Stimulated activated naive B cell treated with anti-CD40 and anti-IgM and Interleukin-4, amounts not matched to agents 10 μg/mL and 1 μg/mL and 100 μg/mL, for 72 hours (primary cell): Measurements from ENCODE around the gene SRSF8.
A peak's percentile ranks its signal among the peaks of the same experiment; 100 is the strongest.

Experiments used
- ATAC-seq, 2 donors: fragments of 150-1000 bp; cut with Tn5 transposase; replicated peaks; 2 replicates each; pipeline ENCODE4 v1.10.0; 2021; ENCODE audit warnings: moderate library complexity in 1 of 2
- DNase-seq: peaks from one replicate; pipeline ENCODE4 v3.0.0; 2021
- H3K27ac Mint-ChIP-seq: one replicate; pipeline ENCODE4 v1.8.0; 2022; ENCODE audit warnings: mild to moderate bottlenecking, mixed read lengths
- H3K27me3 Mint-ChIP-seq, 2 donors: one replicate each; pipeline ENCODE4 v1.8.0; 2022; ENCODE audit warnings: mixed read lengths in 2 of 2
- H3K36me3 Mint-ChIP-seq, 2 donors: one replicate each; pipeline ENCODE4 v1.8.0; 2022; ENCODE audit warnings: mixed read lengths in 2 of 2, mild to moderate bottlenecking in 1 of 2
- H3K4me1 Mint-ChIP-seq, 2 donors: one replicate each; pipeline ENCODE4 v1.8.0; 2022; ENCODE audit warnings: mixed read lengths in 2 of 2, mild to moderate bottlenecking in 1 of 2
- H3K4me3 Mint-ChIP-seq, 2 donors: one replicate each; pipeline ENCODE4 v1.8.0; 2022; ENCODE audit warnings: mild to moderate bottlenecking in 2 of 2, mixed read lengths in 2 of 2, moderate library complexity in 1 of 2
- H3K9me3 Mint-ChIP-seq, 2 donors: one replicate each; pipeline ENCODE4 v1.8.0; 2022; ENCODE audit warnings: mixed read lengths in 2 of 2, mild to moderate bottlenecking in 1 of 2

SRSF8 gene

GRCh38 chr11:95055283-95055897 lies 11.3 kb upstream of the SRSF8 start:
- peaks cover 7 to 11% of the 10 kb centered on the region in 2 donors for H3K4me1 Mint-ChIP-seq
- no peaks in the 10 kb centered on the region for H3K27me3 Mint-ChIP-seq
- ATAC-seq, result peak; percentile 91 to 98
- no peaks in the 10 kb centered on the region for H3K9me3 Mint-ChIP-seq
- DNase-seq, result no peak
- no peak overlapping the region for H3K27ac Mint-ChIP-seq
- no peak overlapping the region for H3K4me3 Mint-ChIP-seq
- no peaks in the 10 kb centered on the region for H3K36me3 Mint-ChIP-seq

- H3K27ac Mint-ChIP-seq, result no peak overlapping the region
- H3K27me3 Mint-ChIP-seq, result no peaks in the 10 kb centered on the region
- H3K4me1 Mint-ChIP-seq, result peaks cover 7 to 11% of the 10 kb centered on the region in 2 donors
- no peak for DNase-seq
- ATAC-seq, result no peak
- no peak overlapping the region for H3K4me3 Mint-ChIP-seq
- no peaks in the 10 kb centered on the region for H3K36me3 Mint-ChIP-seq
- H3K9me3 Mint-ChIP-seq, result no peaks in the 10 kb centered on the region
These were observed 8.8 kb upstream of the SRSF8 start for GRCh38 chr11:95057959-95058358.

- Mint-ChIP-seq H3K9me3 (no peaks in the 10 kb centered on the region), H3K4me1 (peaks cover 7 to 11% of the 10 kb centered on the region in 2 donors), H3K27ac (no peak overlapping the region), H3K36me3 (no peaks in the 10 kb centered on the region), H3K27me3 (no peaks in the 10 kb centered on the region), H3K4me3 (no peak overlapping the region)
- ATAC-seq, result no peak
- no peak for DNase-seq
These were observed 8.1 kb upstream of the SRSF8 start for GRCh38 chr11:95058621-95059020.

- peaks cover 7 to 11% of the 10 kb centered on the region in 2 donors for H3K4me1 Mint-ChIP-seq
- no peak overlapping the region for H3K4me3 Mint-ChIP-seq
- no peaks in the 10 kb centered on the region for H3K27me3 Mint-ChIP-seq
- no peaks in the 10 kb centered on the region for H3K9me3 Mint-ChIP-seq
- no peak for ATAC-seq
- H3K27ac Mint-ChIP-seq, result no peak overlapping the region
- DNase-seq, result no peak
- no peaks in the 10 kb centered on the region for H3K36me3 Mint-ChIP-seq
These were observed 7.7 kb upstream of the SRSF8 start for GRCh38 chr11:95059046-95059445.

DNA sequence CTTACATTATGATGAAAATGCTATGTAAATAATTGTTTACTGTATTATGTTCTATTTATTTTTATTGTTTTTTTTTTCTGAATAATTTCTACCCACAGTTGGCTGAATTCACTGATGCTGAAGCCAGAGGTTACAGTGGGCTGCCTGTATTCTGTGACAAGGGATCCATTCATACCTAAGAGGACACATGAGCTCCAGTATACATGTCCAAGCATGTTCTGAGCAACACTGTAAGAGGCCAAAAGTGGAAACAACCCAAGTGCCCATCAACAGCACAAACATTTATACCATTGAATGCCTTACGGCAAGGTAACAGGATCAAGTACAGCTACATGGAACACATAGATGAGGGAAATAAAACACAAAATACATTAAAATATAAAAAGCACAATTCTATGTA lies 1.4 kb upstream of the SRSF8 start:
- H3K27me3 Mint-ChIP-seq, result no peaks in the 10 kb centered on the region
- H3K36me3 Mint-ChIP-seq, result peaks cover 3 to 8% of the 10 kb centered on the region in 2 donors
- DNase-seq (no peak), ATAC-seq (no peak)
- no peak overlapping the region for H3K27ac Mint-ChIP-seq
- H3K4me1 Mint-ChIP-seq, result peaks cover 7 to 23% of the 10 kb centered on the region in 2 donors
- no peaks in the 10 kb centered on the region for H3K9me3 Mint-ChIP-seq
- no peak overlapping the region for H3K4me3 Mint-ChIP-seq

DNA sequence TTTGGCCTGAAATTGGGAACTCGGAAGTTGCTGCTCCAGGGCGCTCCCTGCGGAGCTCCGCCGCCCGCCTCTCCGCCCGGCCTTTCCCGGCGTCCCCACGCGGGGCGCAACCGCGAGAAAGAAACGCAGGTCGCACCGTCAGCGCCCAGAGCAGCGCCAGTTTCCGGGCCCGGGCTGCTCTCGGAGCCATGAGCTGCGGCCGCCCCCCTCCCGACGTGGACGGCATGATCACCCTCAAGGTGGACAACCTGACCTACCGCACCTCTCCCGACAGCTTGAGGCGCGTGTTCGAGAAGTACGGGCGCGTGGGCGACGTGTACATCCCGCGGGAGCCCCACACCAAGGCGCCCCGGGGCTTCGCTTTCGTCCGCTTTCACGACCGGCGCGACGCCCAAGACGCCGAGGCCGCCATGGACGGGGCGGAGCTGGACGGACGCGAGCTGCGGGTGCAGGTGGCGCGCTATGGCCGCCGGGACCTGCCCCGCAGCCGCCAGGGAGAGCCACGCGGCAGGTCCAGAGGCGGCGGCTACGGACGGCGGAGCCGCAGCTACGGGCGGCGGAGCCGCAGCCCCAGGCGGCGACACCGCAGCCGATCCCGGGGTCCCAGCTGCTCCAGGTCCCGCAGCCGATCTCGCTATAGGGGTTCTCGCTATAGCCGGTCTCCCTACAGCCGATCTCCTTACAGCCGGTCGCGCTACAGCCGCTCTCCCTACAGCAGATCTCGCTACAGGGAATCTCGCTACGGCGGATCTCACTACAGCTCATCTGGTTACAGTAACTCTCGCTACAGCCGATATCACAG lies 521 bp downstream of the SRSF8 start:
- H3K4me3 Mint-ChIP-seq, result peak overlapping the region; percentile 97 to 99
- peak; percentile 70 for DNase-seq
- peaks cover 12 to 29% of the 10 kb centered on the region in 2 donors for H3K4me1 Mint-ChIP-seq
- H3K27me3 Mint-ChIP-seq, result no peaks in the 10 kb centered on the region
- H3K9me3 Mint-ChIP-seq, result no peaks in the 10 kb centered on the region
- peaks cover 8 to 14% of the 10 kb centered on the region in 2 donors for H3K36me3 Mint-ChIP-seq
- H3K27ac Mint-ChIP-seq, result peak overlapping the region; percentile 97
- ATAC-seq, result peak; percentile 73 to 76

DNA sequence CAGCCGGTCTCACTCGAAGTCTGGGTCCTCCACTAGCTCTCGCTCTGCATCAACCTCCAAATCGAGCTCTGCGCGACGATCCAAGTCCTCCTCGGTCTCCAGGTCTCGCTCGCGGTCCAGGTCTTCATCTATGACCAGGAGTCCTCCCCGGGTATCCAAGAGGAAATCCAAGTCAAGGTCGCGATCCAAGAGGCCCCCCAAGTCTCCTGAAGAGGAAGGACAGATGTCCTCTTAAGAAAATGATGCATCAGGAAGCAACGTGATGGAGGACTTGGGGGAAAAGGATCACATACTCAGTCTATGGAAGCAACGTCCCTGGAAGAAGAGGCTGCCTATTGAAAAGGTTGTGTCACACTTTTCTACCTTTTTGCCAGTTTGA lies 1.1 kb downstream of the SRSF8 start:
- H3K36me3 Mint-ChIP-seq, result peaks cover 8 to 18% of the 10 kb centered on the region in 2 donors
- peaks cover 14 to 33% of the 10 kb centered on the region in 2 donors for H3K4me1 Mint-ChIP-seq
- H3K4me3 Mint-ChIP-seq, result peak overlapping the region; percentile 97 to 99
- peak overlapping the region; percentile 96 for H3K27ac Mint-ChIP-seq
- ATAC-seq (no peak), DNase-seq (no peak)
- no peaks in the 10 kb centered on the region for H3K9me3 Mint-ChIP-seq
- no peaks in the 10 kb centered on the region for H3K27me3 Mint-ChIP-seq

GRCh38 chr11:95068549-95068948 lies 1.8 kb downstream of the SRSF8 start:
- ATAC-seq (peak; percentile 75 to 78), DNase-seq (peak; percentile 66)
- H3K4me1 Mint-ChIP-seq, result peaks cover 17 to 36% of the 10 kb centered on the region in 2 donors

GRCh38 chr11:95070471-95070870 lies 3.8 kb downstream of the SRSF8 start:
- peaks cover 17 to 36% of the 10 kb centered on the region in 2 donors for H3K4me1 Mint-ChIP-seq
- no peak for ATAC-seq
- DNase-seq, result no peak
- H3K4me3 Mint-ChIP-seq, result peak overlapping the region in 1 of 2 donors; percentile 20
- H3K36me3 Mint-ChIP-seq, result peaks cover 10 to 21% of the 10 kb centered on the region in 2 donors
- H3K27ac Mint-ChIP-seq, result peak overlapping the region; percentile 26
- no peaks in the 10 kb centered on the region for H3K27me3 Mint-ChIP-seq
- H3K9me3 Mint-ChIP-seq, result no peaks in the 10 kb centered on the region

More at GRCh38 chr11:95068549-95068948, 1.8 kb downstream of the SRSF8 start:
- peaks cover 10 to 21% of the 10 kb centered on the region in 2 donors for H3K36me3 Mint-ChIP-seq
- H3K4me3 Mint-ChIP-seq, result peak overlapping the region; percentile 97 to 99
- H3K27me3 Mint-ChIP-seq, result no peaks in the 10 kb centered on the region
- peak overlapping the region; percentile 96 for H3K27ac Mint-ChIP-seq
- H3K9me3 Mint-ChIP-seq, result no peaks in the 10 kb centered on the region

DNA sequence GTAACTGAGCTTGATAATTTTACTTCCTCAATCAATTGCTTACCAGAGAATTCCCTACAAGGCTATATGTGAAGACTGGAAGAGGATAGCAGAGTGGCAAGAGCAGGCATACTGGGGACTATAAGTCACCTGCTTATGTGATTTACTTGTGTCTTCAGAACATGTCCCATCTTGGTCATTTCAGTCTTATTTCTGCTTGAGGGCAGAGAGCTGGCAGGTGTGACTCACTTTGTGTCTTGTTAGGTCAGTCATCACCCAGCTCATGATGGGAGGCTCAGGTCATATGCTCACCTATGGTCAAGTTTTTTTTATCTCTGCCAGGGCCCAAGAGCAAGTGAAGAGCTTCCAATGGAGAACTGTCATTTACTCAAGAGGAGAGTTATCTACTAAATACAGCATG lies 6.2 kb downstream of the SRSF8 start:
- Mint-ChIP-seq H3K9me3 (no peaks in the 10 kb centered on the region), H3K27ac (peak overlapping the region; percentile 7), H3K27me3 (no peaks in the 10 kb centered on the region), H3K4me3 (no peak overlapping the region), H3K4me1 (peaks cover 16 to 39% of the 10 kb centered on the region in 2 donors), H3K36me3 (peaks cover 10 to 21% of the 10 kb centered on the region in 2 donors)
- DNase-seq, result no peak
- no peak for ATAC-seq

DNA sequence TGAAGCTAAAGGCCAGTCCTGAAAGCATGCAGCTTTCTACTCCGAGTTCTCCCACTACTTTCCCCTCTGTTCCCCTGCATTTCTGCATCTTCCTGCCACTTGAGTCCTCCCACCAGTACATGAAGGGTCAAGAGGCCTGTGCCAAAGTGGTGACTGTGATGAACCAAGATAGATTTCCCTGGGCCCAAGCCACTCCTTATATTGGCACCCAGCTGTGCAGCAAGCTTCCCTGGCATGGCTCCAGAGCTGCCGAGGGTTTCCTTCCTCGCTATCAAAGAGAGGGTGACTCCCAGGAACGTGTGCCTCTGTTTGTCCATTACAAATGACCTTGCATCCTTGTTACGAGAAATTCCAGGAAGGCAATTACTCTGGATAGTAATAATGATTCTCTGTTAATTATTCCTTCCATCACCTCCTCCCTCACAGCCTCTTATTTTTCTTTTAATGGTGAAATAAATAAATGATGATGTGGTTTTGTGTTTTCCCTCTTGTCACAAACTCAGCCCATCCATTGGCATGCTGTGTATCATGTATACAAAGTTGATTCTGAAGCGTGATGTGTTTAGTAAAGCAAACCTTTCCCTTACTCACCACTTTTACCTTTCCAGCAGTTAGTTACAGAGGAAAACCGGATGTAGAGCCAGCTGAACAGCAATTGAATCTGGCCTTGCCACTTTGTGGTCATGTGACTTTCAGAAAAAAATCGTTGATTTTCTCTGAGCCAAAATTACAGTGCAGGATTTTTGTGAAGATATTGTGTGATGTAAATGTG lies 8.3 kb downstream of the SRSF8 start:
- Mint-ChIP-seq H3K27me3 (no peaks in the 10 kb centered on the region), H3K4me3 (no peak overlapping the region), H3K27ac (no peak overlapping the region), H3K9me3 (no peaks in the 10 kb centered on the region), H3K4me1 (peaks cover 14 to 29% of the 10 kb centered on the region in 2 donors), H3K36me3 (peaks cover 8 to 14% of the 10 kb centered on the region in 2 donors)
- ATAC-seq, result no peak
- no peak for DNase-seq

DNA sequence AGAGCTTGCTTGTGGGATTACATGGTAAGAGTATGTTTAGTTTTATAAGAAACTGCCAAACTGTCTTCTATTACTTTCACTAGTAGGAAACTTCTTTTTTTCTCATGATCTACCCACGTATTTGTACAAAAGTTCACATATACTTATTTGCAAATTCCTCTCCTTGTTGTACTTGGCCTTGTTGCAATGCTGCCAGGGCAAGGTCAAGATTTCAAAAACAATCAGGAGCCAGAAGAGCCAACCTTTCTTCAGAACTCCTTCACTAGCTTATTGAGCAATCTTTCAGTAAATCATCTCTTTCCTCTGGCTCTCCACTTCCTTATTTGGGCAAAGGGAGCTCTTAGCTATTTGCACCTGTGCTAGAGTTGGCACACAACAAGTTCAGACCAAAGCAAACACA lies 9.7 kb downstream of the SRSF8 start:
- H3K27me3 Mint-ChIP-seq, result no peaks in the 10 kb centered on the region
- peak; percentile 46 to 58 for ATAC-seq
- H3K4me3 Mint-ChIP-seq, result no peak overlapping the region
- no peak for DNase-seq
- H3K4me1 Mint-ChIP-seq, result peaks cover 8 to 18% of the 10 kb centered on the region in 2 donors
- H3K27ac Mint-ChIP-seq, result no peak overlapping the region
- no peaks in the 10 kb centered on the region for H3K9me3 Mint-ChIP-seq
- peaks cover 2 to 7% of the 10 kb centered on the region in 2 donors for H3K36me3 Mint-ChIP-seq

GRCh38 chr11:95076981-95077380 lies 10.3 kb downstream of the SRSF8 start:
- Mint-ChIP-seq H3K4me1 (peaks cover 8 to 18% of the 10 kb centered on the region in 2 donors), H3K27ac (no peak overlapping the region), H3K36me3 (peaks cover 2 to 7% of the 10 kb centered on the region in 2 donors), H3K9me3 (no peaks in the 10 kb centered on the region), H3K4me3 (no peak overlapping the region), H3K27me3 (no peaks in the 10 kb centered on the region)
- ATAC-seq (no peak), DNase-seq (no peak)

DNA sequence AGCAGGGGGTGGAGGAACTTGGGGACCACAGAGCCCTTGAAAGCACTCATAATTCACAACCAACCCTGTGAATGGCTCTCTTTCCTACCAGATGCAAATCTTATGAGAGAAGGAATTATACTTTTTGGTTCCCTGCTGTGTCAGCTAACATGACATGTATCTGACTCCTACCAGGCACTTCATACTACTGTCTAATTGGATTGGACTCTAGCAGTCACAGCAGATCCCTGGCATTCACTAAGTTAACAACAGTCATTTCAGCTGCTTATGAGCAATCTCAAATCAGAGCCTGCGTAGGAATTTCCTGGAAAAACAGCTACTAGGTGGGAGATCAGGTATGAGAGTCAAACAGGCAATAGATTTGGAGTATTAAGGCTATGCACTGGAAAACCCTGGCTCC lies 11.8 kb downstream of the SRSF8 start:
- ATAC-seq, result no peak
- H3K27ac Mint-ChIP-seq, result no peak overlapping the region
- no peak for DNase-seq

More for the DNA sequence above, 11.8 kb downstream of the SRSF8 start:
- H3K9me3 Mint-ChIP-seq, result no peaks in the 10 kb centered on the region
- H3K27me3 Mint-ChIP-seq, result no peaks in the 10 kb centered on the region
- H3K36me3 Mint-ChIP-seq, result no peaks in the 10 kb centered on the region
- peaks cover 4 to 12% of the 10 kb centered on the region in 2 donors for H3K4me1 Mint-ChIP-seq
- no peak overlapping the region for H3K4me3 Mint-ChIP-seq
